Activated B cell treated with CpG ODN at 0.5 μM for 24 hours (primary cell): ENCODE measurements around the gene NPAS2. TPM values are rescaled to one million over a fixed set of nuclear protein-coding genes. Genes with fewer than 3 reads are reported as not detected.

Experiments used
- ATAC-seq: fragments of 200-7000 bp; cut with Tn5 transposase; one replicate; pipeline ENCODE4 v1.10.0; 2021; ENCODE audit warnings: low read depth, mild to moderate bottlenecking, moderate library complexity
- CTCF ChIA-PET: fragments of 350-600 bp; sonication (Branson Sonifier 250); formaldehyde crosslinking; loops from one replicate; lab custom pipeline; 2021; ENCODE audit warnings: antibody characterized with exemption; lab: Charles Lee
- POLR2A ChIA-PET: fragments of 350-600 bp; sonication (Branson Sonifier 250); formaldehyde crosslinking; loops from one replicate; lab custom pipeline; 2021; ENCODE audit warnings: antibody characterized with exemption; lab: Charles Lee
- DNase-seq: peaks from one replicate; pipeline ENCODE4 v3.0.0; 2022
- H3K27ac Mint-ChIP-seq: one replicate; pipeline ENCODE4 v1.8.0; 2020; ENCODE audit warnings: mixed read lengths
- H3K27me3 Mint-ChIP-seq: one replicate; pipeline ENCODE4 v1.8.0; 2021; ENCODE audit warnings: mixed read lengths
- H3K36me3 Mint-ChIP-seq: one replicate; pipeline ENCODE4 v1.8.0; 2021; ENCODE audit warnings: low read depth, mixed read lengths
- H3K4me1 Mint-ChIP-seq: one replicate; pipeline ENCODE4 v1.8.0; 2021; ENCODE audit warnings: mixed read lengths
- H3K4me3 Mint-ChIP-seq: one replicate; pipeline ENCODE4 v1.8.0; 2020; ENCODE audit warnings: mild to moderate bottlenecking, mixed read lengths
- H3K9me3 Mint-ChIP-seq: one replicate; pipeline ENCODE4 v1.8.0; 2020; ENCODE audit warnings: mixed read lengths
- CTCF ChIP-seq: fragments of 200-600 bp; IDR thresholded peaks from one replicate; pipeline ENCODE4 v1.8.0; 2022; ENCODE audit warnings: antibody characterized with exemption, mild to moderate bottlenecking
- intact Hi-C: fragments of 100-400 bp; cut with micrococcal nuclease; formaldehyde crosslinking; loops from one replicate; pipeline ENCODE4 v1.15.1; 2024
- total RNA-seq: library from RNA; stranded (reverse); gene quantifications from 2 replicates; pipeline ENCODE4 v1.2.3, GENCODE V29; 2022

NPAS2 gene
- total RNA-seq, result not detected in 2 replicates

GRCh38 chr2:100819370-100820272 is at the start of gene NPAS2:
TSS of gene NPAS2 (plus strand) at chr2:100820139. CDS start at chr2:100904755, 84,616 bp downstream.
- ChIA-PET CTCF (no interaction called here), POLR2A (no interaction called here)
- no peak for ATAC-seq
- peaks cover 58% of the 10 kb centered on the region for H3K27me3 Mint-ChIP-seq
- H3K9me3 Mint-ChIP-seq, result no peaks in the 10 kb centered on the region
- DNase-seq, result no peak
- H3K4me3 Mint-ChIP-seq, result no peak within 1 kb of the TSS
- H3K36me3 Mint-ChIP-seq, result no peaks in the 10 kb centered on the region
- intact Hi-C loops, result no loop called here
- H3K27ac Mint-ChIP-seq, result no peak within 1 kb of the TSS
- peaks cover 3% of the 10 kb centered on the region for H3K4me1 Mint-ChIP-seq
- no peak for TF ChIP-seq CTCF

GRCh38 chr2:100771125-100771524 is 48.8 kb upstream of the NPAS2 start:
- intact Hi-C loops, result no loop called here
- Mint-ChIP-seq H3K4me3 (no peak overlapping the region), H3K27me3 (peaks cover 17% of the 10 kb centered on the region), H3K4me1 (no peaks in the 10 kb centered on the region), H3K36me3 (no peaks in the 10 kb centered on the region), H3K27ac (no peak overlapping the region), H3K9me3 (no peaks in the 10 kb centered on the region)
- DNase-seq (no peak), ATAC-seq (no peak)
- ChIA-PET POLR2A (no interaction called here), CTCF (no interaction called here)
- TF ChIP-seq CTCF, result no peak

- no peaks in the 10 kb centered on the region for H3K36me3 Mint-ChIP-seq
- DNase-seq (no peak), ATAC-seq (no peak)
- H3K4me1 Mint-ChIP-seq, result no peaks in the 10 kb centered on the region
- intact Hi-C loops, result no loop called here
- no peak overlapping the region for H3K4me3 Mint-ChIP-seq
- TF ChIP-seq CTCF, result no peak
- H3K27ac Mint-ChIP-seq, result no peak overlapping the region
- ChIA-PET POLR2A (no interaction called here), CTCF (no interaction called here)
- H3K9me3 Mint-ChIP-seq, result no peaks in the 10 kb centered on the region
- H3K27me3 Mint-ChIP-seq, result peaks cover 11% of the 10 kb centered on the region
These were observed 46.4 kb upstream of the NPAS2 start for GRCh38 chr2:100773538-100773937.

- no peak for TF ChIP-seq CTCF
- intact Hi-C loops, result no loop called here
- H3K27me3 Mint-ChIP-seq, result peaks cover 20% of the 10 kb centered on the region
- ATAC-seq (no peak), DNase-seq (no peak)
- H3K9me3 Mint-ChIP-seq, result no peaks in the 10 kb centered on the region
- POLR2A ChIA-PET, result no interaction called here
- no peaks in the 10 kb centered on the region for H3K36me3 Mint-ChIP-seq
- H3K27ac Mint-ChIP-seq, result no peak overlapping the region
- CTCF ChIA-PET, result no interaction called here
- H3K4me1 Mint-ChIP-seq, result no peaks in the 10 kb centered on the region
- no peak overlapping the region for H3K4me3 Mint-ChIP-seq
These were observed 43.5 kb upstream of the NPAS2 start for GRCh38 chr2:100776445-100776844.

GRCh38 chr2:100778637-100779450 is 41.1 kb upstream of the NPAS2 start:
- intact Hi-C loops, result no loop called here
- DNase-seq (no peak), ATAC-seq (no peak)
- TF ChIP-seq CTCF, result no peak
- Mint-ChIP-seq H3K27me3 (peaks cover 23% of the 10 kb centered on the region), H3K4me3 (no peak overlapping the region), H3K9me3 (no peaks in the 10 kb centered on the region), H3K27ac (no peak overlapping the region), H3K4me1 (no peaks in the 10 kb centered on the region), H3K36me3 (no peaks in the 10 kb centered on the region)
- POLR2A ChIA-PET, result no interaction called here
- CTCF ChIA-PET, result no interaction called here
